Dendritic cell treated with granulocyte-macrophage colony-stimulating factor and Interleukin-4, amounts not matched to agents 40 ng/mL and 50 ng/mL, for 4 days (primary cell): ENCODE data around the gene CDC42BPG.
A peak's percentile ranks its signal among the peaks of the same experiment; 100 is the strongest.

Experiments
- H3K27ac Mint-ChIP-seq: one replicate; pipeline ENCODE4 v1.8.0; 2022; ENCODE audit warnings: mild to moderate bottlenecking, mixed read lengths
- H3K27me3 Mint-ChIP-seq: one replicate; pipeline ENCODE4 v1.8.0; 2022; ENCODE audit warnings: mild to moderate bottlenecking, mixed read lengths
- H3K36me3 Mint-ChIP-seq: one replicate; pipeline ENCODE4 v1.8.0; 2022; ENCODE audit warnings: low read depth, mixed read lengths
- H3K4me1 Mint-ChIP-seq: one replicate; pipeline ENCODE4 v1.8.0; 2022; ENCODE audit warnings: low read depth, mixed read lengths
- H3K4me3 Mint-ChIP-seq: one replicate; pipeline ENCODE4 v1.8.0; 2022; ENCODE audit warnings: mild to moderate bottlenecking, moderate library complexity, mixed read lengths
- H3K9me3 Mint-ChIP-seq: one replicate; pipeline ENCODE4 v1.8.0; 2022; ENCODE audit warnings: mixed read lengths
- intact Hi-C: fragments of 100-400 bp; cut with micrococcal nuclease; formaldehyde crosslinking; loops from one replicate; pipeline ENCODE4 v1.15.0; 2022

CDC42BPG gene

GRCh38 chr11:64810271-64810890, 34.1 kb downstream of the CDC42BPG start, which contains the start of gene MEN1:
Gene MEN1 (minus strand): TSS chr11:64810551. CDS start chr11:64810109, 442 bp downstream.
- Mint-ChIP-seq H3K27ac (peak within 1 kb of the TSS; percentile 83), H3K36me3 (peaks cover 41% of the 10 kb centered on the region), H3K9me3 (no peaks in the 10 kb centered on the region), H3K4me1 (peaks cover 32% of the 10 kb centered on the region), H3K4me3 (peak within 1 kb of the TSS; percentile 99), H3K27me3 (peaks cover 1% of the 10 kb centered on the region)
- intact Hi-C loops = loop anchor here (2.0 kb wide), 1 partner anchor 30 kb away; no protein-coding TSS in a partner anchor

DNA sequence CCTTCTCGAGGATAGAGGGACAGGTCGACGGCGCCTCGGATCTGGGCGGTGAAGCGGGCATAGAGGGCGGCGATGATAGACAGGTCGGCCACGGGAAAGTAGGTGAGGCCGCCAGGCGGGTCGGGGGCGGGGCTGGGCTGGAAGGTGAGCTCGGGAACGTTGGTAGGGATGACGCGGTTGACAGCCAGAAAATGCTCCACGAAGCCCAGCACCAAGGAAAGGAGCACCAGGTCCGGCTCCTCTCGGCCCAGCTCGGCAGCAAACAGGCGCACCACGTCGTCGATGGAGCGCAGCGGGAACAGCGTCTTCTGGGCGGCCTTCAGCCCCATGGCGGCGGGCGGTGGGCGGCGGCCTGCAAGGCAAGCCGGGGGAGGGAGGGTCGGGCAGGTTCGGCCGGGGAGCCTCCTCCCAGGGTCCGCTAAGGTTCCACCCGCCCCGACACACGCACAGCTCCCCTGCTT, 34.6 kb downstream of the CDC42BPG start:
- intact Hi-C loops = loop anchor here (2.0 kb wide), 1 partner anchor 29 kb away; no protein-coding TSS in a partner anchor

DNA sequence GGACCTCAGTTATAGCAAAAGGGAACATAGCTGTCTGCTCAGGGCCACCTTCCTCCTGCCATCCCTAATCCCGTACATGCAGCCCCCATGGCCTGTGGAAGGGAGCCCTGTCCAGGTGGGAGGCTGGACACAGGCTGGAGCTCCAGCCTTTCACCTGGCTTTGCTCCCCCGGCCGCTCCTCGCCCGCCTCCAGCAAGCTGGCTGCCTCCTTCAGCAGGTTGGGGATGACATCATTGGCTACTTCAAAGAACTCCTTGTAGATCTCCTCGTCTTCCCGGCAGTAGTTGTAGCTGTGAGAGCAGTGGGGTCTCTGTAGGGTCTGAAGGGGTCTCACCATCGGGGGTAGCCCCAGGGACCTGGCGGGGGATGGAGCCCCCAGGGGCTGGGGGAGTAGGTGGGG, 39.0 kb downstream of the CDC42BPG start:
- Mint-ChIP-seq H3K4me1 (peaks cover 52% of the 10 kb centered on the region), H3K36me3 (peaks cover 48% of the 10 kb centered on the region), H3K27ac (no peak overlapping the region), H3K27me3 (peaks cover 1% of the 10 kb centered on the region), H3K4me3 (no peak overlapping the region), H3K9me3 (no peaks in the 10 kb centered on the region)
- intact Hi-C loops = no loop called here

More for the DNA sequence above, 34.6 kb downstream of the CDC42BPG start:
- peaks cover 1% of the 10 kb centered on the region for H3K27me3 Mint-ChIP-seq
- peak overlapping the region; percentile 99 for H3K4me3 Mint-ChIP-seq
- H3K9me3 Mint-ChIP-seq = no peaks in the 10 kb centered on the region
- peaks cover 46% of the 10 kb centered on the region for H3K36me3 Mint-ChIP-seq
- H3K4me1 Mint-ChIP-seq = peaks cover 32% of the 10 kb centered on the region
- H3K27ac Mint-ChIP-seq = peak overlapping the region; percentile 83

GRCh38 chr11:64804346-64805210, 39.9 kb downstream of the CDC42BPG start:
- intact Hi-C loops = no loop called here
- H3K27ac Mint-ChIP-seq = no peak overlapping the region

DNA sequence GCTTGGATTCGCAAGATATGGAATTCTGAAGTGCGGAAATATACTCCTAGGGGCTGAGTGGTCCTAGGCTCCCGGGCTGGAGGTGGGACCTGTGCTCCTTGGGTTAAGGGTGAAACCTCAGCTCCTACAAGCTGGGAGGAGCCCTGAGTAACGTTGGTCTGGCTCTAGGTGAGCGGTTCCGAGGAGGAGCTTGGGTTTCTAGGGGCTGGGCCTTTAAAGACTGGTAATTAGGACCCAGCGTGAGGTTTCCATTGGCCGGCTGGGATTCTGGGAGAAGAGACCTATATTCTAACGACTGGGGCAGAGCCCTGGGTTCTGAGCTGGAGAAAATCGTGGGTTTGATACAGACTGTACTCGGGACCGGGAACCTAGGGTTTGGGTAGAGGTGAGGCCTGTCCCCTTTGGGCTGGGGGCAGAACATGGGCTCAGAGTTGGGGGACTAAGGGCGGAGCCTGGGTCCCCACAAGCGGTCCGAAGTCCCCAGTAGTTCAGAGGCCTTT, 40.6 kb downstream of the CDC42BPG start:
- Mint-ChIP-seq H3K27me3 (no peaks in the 10 kb centered on the region), H3K27ac (peak overlapping the region; percentile 77), H3K4me3 (peak overlapping the region; percentile 77), H3K4me1 (peaks cover 39% of the 10 kb centered on the region), H3K36me3 (peaks cover 57% of the 10 kb centered on the region), H3K9me3 (no peaks in the 10 kb centered on the region)
- intact Hi-C loops = loop anchor here (1.0 kb wide), 1 partner anchor 26 kb away; the partner anchor contains the start of gene SF1

More at GRCh38 chr11:64804346-64805210, 39.9 kb downstream of the CDC42BPG start:
- peaks cover 51% of the 10 kb centered on the region for H3K36me3 Mint-ChIP-seq
- H3K27me3 Mint-ChIP-seq = peaks cover under 1% of the 10 kb centered on the region
- peaks cover 43% of the 10 kb centered on the region for H3K4me1 Mint-ChIP-seq
- H3K4me3 Mint-ChIP-seq = no peak overlapping the region
- no peaks in the 10 kb centered on the region for H3K9me3 Mint-ChIP-seq

DNA sequence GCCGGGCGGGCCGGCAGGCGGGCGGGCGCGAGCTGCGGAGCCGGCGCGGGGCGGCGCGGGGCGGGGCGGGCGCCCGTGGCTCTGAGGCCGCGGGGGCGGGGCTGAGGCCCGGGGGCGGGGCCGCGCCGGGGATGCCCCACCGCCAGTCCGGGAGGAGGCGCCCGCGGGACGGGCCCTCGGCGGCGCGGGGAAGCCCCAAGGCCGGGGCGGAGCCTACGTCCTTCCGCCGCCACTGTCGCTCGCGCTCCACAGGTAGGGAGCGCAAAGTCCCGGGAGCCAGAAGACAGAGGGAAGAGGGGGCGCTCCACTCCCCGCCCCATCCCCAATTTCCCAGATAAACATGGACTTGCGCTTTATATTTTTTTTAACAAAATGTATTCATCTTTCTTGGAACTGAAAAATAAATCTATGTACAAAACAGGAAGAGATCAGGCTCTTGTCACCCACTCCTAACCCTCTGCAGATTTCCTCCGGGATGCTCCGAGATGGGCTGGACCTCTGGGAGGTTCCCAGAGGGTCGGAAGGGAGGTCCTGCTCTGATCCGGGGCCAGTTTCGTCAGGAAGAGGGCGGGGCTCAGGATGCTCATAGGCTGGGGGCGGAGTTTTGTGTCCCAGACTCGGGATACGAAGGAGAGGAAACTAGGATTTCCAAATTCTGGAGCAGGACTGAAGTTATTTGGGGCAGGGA, 41.2 kb downstream of the CDC42BPG start, which contains the start of gene MAP4K2:
Gene MAP4K2 (minus strand): TSS at position 57 of the 688 bp plus-strand sequence. CDS start 65 bp downstream, outside the sequence.
- Mint-ChIP-seq H3K9me3 (no peaks in the 10 kb centered on the region), H3K27me3 (no peaks in the 10 kb centered on the region), H3K4me3 (peak within 1 kb of the TSS; percentile 77), H3K27ac (peak within 1 kb of the TSS; percentile 77), H3K36me3 (peaks cover 59% of the 10 kb centered on the region), H3K4me1 (peaks cover 41% of the 10 kb centered on the region)
- intact Hi-C loops = loop anchor here (1.0 kb wide), 1 partner anchor 25 kb away; the partner anchor contains the start of gene SF1

- Mint-ChIP-seq H3K9me3 (no peaks in the 10 kb centered on the region), H3K36me3 (peaks cover 51% of the 10 kb centered on the region), H3K27ac (peak overlapping the region; percentile 70), H3K4me1 (peaks cover 36% of the 10 kb centered on the region), H3K27me3 (no peaks in the 10 kb centered on the region), H3K4me3 (peak overlapping the region; percentile 58)
- intact Hi-C loops = loop anchor here (1.0 kb wide), 1 partner anchor 24 kb away; the partner anchor contains the start of gene SF1
These were observed 41.9 kb downstream of the CDC42BPG start for GRCh38 chr11:64802370-64803157.

DNA sequence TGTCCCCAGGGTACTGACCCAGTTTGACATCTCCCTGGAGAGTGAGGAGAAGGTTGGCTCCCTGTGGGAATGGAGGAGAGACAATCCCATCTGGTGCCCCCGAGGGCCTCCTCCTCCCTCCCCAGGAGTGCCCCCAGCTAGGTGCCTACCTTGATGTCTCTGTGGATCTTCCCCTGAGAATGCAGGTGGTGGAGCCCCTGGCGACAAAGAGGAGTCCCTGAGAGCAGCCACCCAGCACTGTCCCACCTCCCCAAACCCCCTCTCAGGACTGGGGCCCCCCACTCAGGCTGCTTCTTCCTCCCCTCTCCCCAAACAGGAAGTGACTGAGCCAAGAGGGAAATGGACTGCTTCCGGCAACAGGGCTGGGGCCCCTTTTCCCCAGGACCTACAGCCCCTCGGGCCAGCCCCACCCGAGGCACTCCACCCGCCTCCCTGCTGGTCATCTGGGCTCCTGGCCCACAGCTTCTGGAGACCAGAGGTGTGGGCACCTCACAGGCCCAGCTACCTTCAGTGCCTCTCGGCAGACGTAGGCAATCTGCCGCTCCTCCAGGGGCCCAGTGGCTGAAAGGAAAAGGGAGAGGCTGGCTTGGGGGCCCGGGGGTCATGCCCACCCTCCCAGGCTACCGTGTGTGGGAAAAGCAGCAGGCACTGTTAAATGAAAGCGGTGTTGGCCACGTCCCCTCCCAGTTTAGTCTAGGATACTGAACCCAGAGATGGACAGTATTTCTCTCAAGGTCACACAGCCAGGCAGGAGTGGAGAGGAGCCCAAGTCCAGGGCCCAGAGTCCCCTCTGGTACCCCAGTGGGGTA, 42.7 kb downstream of the CDC42BPG start:
- H3K36me3 Mint-ChIP-seq = peaks cover 50% of the 10 kb centered on the region
- no peaks in the 10 kb centered on the region for H3K9me3 Mint-ChIP-seq
- peak overlapping the region; percentile 58 for H3K4me3 Mint-ChIP-seq
- peaks cover 34% of the 10 kb centered on the region for H3K4me1 Mint-ChIP-seq
- no peaks in the 10 kb centered on the region for H3K27me3 Mint-ChIP-seq
- intact Hi-C loops = no loop called here
- H3K27ac Mint-ChIP-seq = peak overlapping the region; percentile 70

DNA sequence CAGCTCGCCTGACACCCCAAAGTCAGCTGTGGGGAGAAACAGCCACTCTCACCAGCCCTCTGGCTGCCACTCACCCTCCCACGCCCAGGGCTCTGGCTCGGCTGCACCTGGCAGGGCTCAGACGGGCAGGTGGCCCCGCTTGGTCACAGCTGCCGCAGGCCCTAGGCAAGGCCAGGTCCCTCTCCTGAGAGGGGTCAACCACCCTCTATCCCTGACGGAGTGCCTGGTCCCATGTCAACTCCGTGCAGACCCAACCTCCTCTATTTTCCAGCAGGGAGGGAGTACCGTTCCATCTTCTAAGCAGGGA, 43.3 kb downstream of the CDC42BPG start:
- peak overlapping the region; percentile 70 for H3K27ac Mint-ChIP-seq
- H3K4me3 Mint-ChIP-seq = no peak overlapping the region
- H3K27me3 Mint-ChIP-seq = no peaks in the 10 kb centered on the region
- H3K36me3 Mint-ChIP-seq = peaks cover 50% of the 10 kb centered on the region
- intact Hi-C loops = no loop called here
- peaks cover 37% of the 10 kb centered on the region for H3K4me1 Mint-ChIP-seq
- no peaks in the 10 kb centered on the region for H3K9me3 Mint-ChIP-seq

GRCh38 chr11:64800303-64801157, 43.9 kb downstream of the CDC42BPG start:
- H3K27ac Mint-ChIP-seq = peak overlapping the region; percentile 70
- intact Hi-C loops = no loop called here
- no peak overlapping the region for H3K4me3 Mint-ChIP-seq
- no peaks in the 10 kb centered on the region for H3K27me3 Mint-ChIP-seq
- no peaks in the 10 kb centered on the region for H3K9me3 Mint-ChIP-seq
- peaks cover 50% of the 10 kb centered on the region for H3K36me3 Mint-ChIP-seq
- peaks cover 40% of the 10 kb centered on the region for H3K4me1 Mint-ChIP-seq

GRCh38 chr11:64799623-64800302, 44.7 kb downstream of the CDC42BPG start:
- no peak overlapping the region for H3K27ac Mint-ChIP-seq
- intact Hi-C loops = no loop called here
- peaks cover 46% of the 10 kb centered on the region for H3K36me3 Mint-ChIP-seq
- no peaks in the 10 kb centered on the region for H3K9me3 Mint-ChIP-seq
- no peak overlapping the region for H3K4me3 Mint-ChIP-seq
- peaks cover 40% of the 10 kb centered on the region for H3K4me1 Mint-ChIP-seq
- H3K27me3 Mint-ChIP-seq = no peaks in the 10 kb centered on the region
